Gastroesophageal sphincter (tissue), 4 donors: ENCODE data around the gene RHOV. TPM values are rescaled to one million over a fixed set of nuclear protein-coding genes. Genes with fewer than 3 reads are reported as not detected.

Experiments used
- ATAC-seq: fragments of 150-250 bp; one replicate; pipeline ENCODE4 v1.9.1; 2016; ENCODE audit warnings: mild to moderate bottlenecking, moderate library complexity
- H3K27ac ChIP-seq, 4 donors: fragments of 200-600 bp; sonication (generic) in 3 of 4; 1 replicate in 3 of 4; 2 replicates in 1 of 4; pipeline ENCODE4 v1.5.1; 2016 to 2019
- H3K27me3 ChIP-seq: fragments of 200-600 bp; sonication (generic); one replicate; pipeline ENCODE4 v1.5.1; 2019
- H3K36me3 ChIP-seq, 2 donors: fragments of 200-600 bp; sonication (generic); one replicate each; pipeline ENCODE4 v1.5.1; 2019; ENCODE audit warnings: control low read depth in 1 of 2
- H3K4me1 ChIP-seq, 3 donors: fragments of 200-600 bp; sonication (generic); 1 replicate in 2 of 3; 2 replicates in 1 of 3; pipeline ENCODE4 v1.5.1; 2016 to 2019; ENCODE audit warnings: control low read depth in 2 of 3
- H3K4me3 ChIP-seq, 2 donors: fragments of 200-600 bp; sonication (generic); one replicate each; pipeline ENCODE4 v1.5.1; 2019; ENCODE audit warnings: mild to moderate bottlenecking in 1 of 2, moderate library complexity in 1 of 2
- H3K9me3 ChIP-seq, 3 donors: fragments of 200-600 bp; sonication (generic); one replicate each; pipeline ENCODE4 v1.5.1; 2017 to 2019; ENCODE audit warnings: control low read depth in 2 of 3
- EP300 ChIP-seq: sonication (generic); formaldehyde crosslinking; IDR thresholded peaks from one replicate; pipeline ENCODE4 v1.6.1; 2017; ENCODE audit warnings: antibody characterized with exemption, mild to moderate bottlenecking
- POLR2A ChIP-seq, 2 donors: fragments of 450-650 bp; IDR thresholded peaks; one replicate each; pipeline ENCODE4 v1.6.1; 2017; ENCODE audit warnings: antibody characterized with exemption in 2 of 2, mild to moderate bottlenecking in 2 of 2, moderate library complexity in 1 of 2
- POLR2AphosphoS5 ChIP-seq: sonication (generic); formaldehyde crosslinking; IDR thresholded peaks from one replicate; pipeline ENCODE4 v1.6.1; 2017; ENCODE audit warnings: antibody characterized with exemption
- WGBS, 2 donors: methylation state at CpG; one replicate each; pipeline ENCODE4 v1.1.5; 2018; ENCODE audit warnings: low coverage in 1 of 2; 5-methylcytosine and 5-hydroxymethylcytosine counted together
- total RNA-seq, 4 donors: library from RNA; depleted of rRNA; stranded (reverse); fragments of >200 nt; gene quantifications; one replicate each; pipeline ENCODE4 v1.1.0, GENCODE V29; 2016
- TF ChIP-seq, protein P1 (sequence below), 4 experiments: fragments of 200-600 bp in 2 of 4; fragments of 450-650 bp in 2 of 4; sonication (generic) in 1 of 4; IDR thresholded peaks; one replicate each; pipeline ENCODE4 v1.5.1; 2017 to 2019; ENCODE audit warnings: antibody characterized with exemption in 4 of 4, mild to moderate bottlenecking in 2 of 4, moderate library complexity in 2 of 4

Gene RHOV
- total RNA-seq, 4 donors from 2014 or later, result 7.0 TPM; not detected in 3

DNA sequence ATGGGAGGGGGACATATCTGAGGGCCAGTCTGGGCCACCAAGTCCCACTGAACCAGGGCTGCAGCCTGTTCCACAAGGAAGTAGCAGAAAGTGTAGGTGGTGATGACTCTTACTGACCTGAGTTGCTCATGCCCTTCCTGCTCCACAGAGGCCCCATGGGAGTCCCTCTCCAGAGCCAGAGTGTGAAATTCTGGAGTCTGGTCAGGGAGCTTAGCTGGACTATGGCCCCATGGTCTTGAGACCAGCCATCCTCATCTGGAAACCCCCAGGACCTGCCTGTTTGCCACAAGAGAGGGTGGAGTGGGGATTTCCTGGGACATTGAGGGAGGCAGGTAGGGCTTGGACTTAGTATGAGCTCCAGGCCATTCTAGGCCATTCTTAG, 27.2 kb downstream of the RHOV start:
- Histone ChIP-seq H3K9me3 (no peaks in the 10 kb centered on the region), H3K27me3 (peaks cover 57% of the 10 kb centered on the region), H3K4me3 (no peak overlapping the region), H3K27ac (no peak overlapping the region), H3K36me3 (no peaks in the 10 kb centered on the region), H3K4me1 (peaks cover 4 to 20% (median 11%) of the 10 kb centered on the region in 3 donors)
- TF ChIP-seq POLR2AphosphoS5 (no peak), EP300 (no peak), POLR2A (IDR thresholded peaks at IDR 0.05) (no peak)
- TF ChIP-seq, protein P1, sequence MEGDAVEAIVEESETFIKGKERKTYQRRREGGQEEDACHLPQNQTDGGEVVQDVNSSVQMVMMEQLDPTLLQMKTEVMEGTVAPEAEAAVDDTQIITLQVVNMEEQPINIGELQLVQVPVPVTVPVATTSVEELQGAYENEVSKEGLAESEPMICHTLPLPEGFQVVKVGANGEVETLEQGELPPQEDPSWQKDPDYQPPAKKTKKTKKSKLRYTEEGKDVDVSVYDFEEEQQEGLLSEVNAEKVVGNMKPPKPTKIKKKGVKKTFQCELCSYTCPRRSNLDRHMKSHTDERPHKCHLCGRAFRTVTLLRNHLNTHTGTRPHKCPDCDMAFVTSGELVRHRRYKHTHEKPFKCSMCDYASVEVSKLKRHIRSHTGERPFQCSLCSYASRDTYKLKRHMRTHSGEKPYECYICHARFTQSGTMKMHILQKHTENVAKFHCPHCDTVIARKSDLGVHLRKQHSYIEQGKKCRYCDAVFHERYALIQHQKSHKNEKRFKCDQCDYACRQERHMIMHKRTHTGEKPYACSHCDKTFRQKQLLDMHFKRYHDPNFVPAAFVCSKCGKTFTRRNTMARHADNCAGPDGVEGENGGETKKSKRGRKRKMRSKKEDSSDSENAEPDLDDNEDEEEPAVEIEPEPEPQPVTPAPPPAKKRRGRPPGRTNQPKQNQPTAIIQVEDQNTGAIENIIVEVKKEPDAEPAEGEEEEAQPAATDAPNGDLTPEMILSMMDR (IDR thresholded peaks at IDR 0.05), result no peak
- no peak for ATAC-seq

DNA sequence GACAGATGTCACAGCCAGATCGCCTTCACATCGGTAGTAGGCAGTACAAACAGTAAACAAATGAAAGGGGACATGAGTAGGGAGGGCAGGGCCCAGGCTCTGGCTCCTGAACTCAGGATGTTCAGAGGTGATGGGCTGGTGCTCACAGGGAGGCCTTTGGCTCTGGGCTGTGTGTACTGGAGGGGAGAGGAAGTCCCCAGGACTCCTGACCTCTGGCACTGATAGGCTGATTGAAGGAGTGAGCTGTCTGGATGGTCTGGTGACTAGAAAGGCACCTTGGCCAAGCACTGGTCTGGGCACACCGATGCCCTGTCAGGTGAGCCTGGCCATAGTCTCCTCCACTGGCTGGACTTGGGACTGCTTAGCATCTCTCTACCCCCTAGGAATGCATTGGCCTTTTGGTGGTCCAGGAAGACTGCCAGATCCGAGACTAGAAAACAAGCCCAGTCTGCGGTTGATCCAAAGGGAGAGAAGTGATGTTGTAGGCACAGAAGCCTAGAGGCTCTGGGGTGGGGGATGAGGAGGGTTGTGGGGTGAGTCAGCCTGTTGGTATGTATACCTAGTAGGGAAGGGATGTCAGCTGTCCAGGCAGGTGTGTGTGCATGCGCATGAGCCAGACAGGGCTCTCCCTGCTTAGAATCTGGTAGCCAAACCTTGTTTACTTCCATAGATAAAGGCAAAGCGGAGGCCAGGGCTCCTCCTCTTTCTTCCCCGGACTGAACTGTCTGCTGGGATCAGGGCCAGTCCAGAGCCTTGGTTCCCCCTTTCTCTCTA, 28.3 kb downstream of the RHOV start:
- Histone ChIP-seq H3K4me3 (no peak overlapping the region), H3K4me1 (peaks cover 4 to 20% (median 11%) of the 10 kb centered on the region in 3 donors), H3K27ac (no peak overlapping the region), H3K36me3 (no peaks in the 10 kb centered on the region), H3K27me3 (peaks cover 58% of the 10 kb centered on the region), H3K9me3 (no peaks in the 10 kb centered on the region)
- ATAC-seq, result no peak
- 67 to 93% methylated on average over 3 of the region's 8 CpGs for WGBS, 2 donors
- no peak for TF ChIP-seq POLR2A (IDR thresholded peaks at IDR 0.05)
- TF ChIP-seq, protein P1 (IDR thresholded peaks at IDR 0.05), result no peak
- no peak for TF ChIP-seq POLR2AphosphoS5
- TF ChIP-seq EP300, result no peak

DNA sequence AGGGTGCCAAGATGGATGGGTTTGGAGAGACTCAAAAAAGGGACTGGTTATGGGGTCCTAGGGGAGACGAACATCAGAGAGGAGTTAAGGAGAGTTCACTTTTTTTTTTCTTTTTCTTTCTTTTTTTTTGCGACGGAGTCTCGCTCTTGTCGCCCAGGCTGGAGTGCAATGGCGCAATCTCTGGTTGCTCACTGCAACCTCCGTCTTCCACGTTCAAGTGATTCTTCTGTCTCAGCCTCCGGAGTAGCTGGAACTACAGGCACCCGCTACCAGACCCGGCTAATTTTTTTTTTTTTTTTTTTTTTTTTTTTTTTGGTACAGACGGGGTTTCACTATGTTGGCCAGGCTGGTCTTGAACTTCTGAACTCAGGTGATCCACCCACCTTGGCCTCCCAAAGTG, 29.0 kb downstream of the RHOV start:
- H3K27me3 ChIP-seq, result peaks cover 58% of the 10 kb centered on the region
- peak overlapping the region in 1 of 2 donors; percentile 53 for H3K4me3 ChIP-seq
- ATAC-seq, result no peak
- 44 to 49% methylated on average over 5 to 11 of the region's 12 CpGs for WGBS, 2 donors
- no peaks in the 10 kb centered on the region for H3K36me3 ChIP-seq
- no peaks in the 10 kb centered on the region for H3K9me3 ChIP-seq
- peaks cover 4 to 20% (median 11%) of the 10 kb centered on the region in 3 donors for H3K4me1 ChIP-seq
- TF ChIP-seq, protein P1 (IDR thresholded peaks at IDR 0.05), result no peak
- no peak for TF ChIP-seq POLR2AphosphoS5
- no peak for TF ChIP-seq EP300
- TF ChIP-seq POLR2A (IDR thresholded peaks at IDR 0.05), result no peak
- no peak overlapping the region for H3K27ac ChIP-seq

DNA sequence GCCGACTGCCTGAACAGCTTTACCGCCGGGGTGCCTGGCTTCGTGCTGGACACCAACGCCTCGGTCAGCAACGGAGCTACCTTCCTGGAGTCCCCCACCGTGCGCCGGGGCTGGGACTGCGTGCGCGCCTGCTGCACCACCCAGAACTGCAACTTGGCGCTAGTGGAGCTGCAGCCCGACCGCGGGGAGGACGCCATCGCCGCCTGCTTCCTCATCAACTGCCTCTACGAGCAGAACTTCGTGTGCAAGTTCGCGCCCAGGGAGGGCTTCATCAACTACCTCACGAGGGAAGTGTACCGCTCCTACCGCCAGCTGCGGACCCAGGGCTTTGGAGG, 29.4 kb downstream of the RHOV start:
- TF ChIP-seq POLR2AphosphoS5, result no peak
- no peak for TF ChIP-seq EP300
- TF ChIP-seq POLR2A (IDR thresholded peaks at IDR 0.05), result no peak
- TF ChIP-seq, protein P1 (IDR thresholded peaks at IDR 0.05), result no peak
- H3K27ac ChIP-seq, result no peak overlapping the region
- H3K36me3 ChIP-seq, result no peaks in the 10 kb centered on the region
- WGBS, 2 donors, result 0 to 7% methylated on average over 4 of the region's 28 CpGs
- peaks cover 58% of the 10 kb centered on the region for H3K27me3 ChIP-seq
- H3K9me3 ChIP-seq, result no peaks in the 10 kb centered on the region
- peak; percentile 33 for ATAC-seq
- peaks cover 4 to 20% (median 11%) of the 10 kb centered on the region in 3 donors for H3K4me1 ChIP-seq
- H3K4me3 ChIP-seq, result peak overlapping the region; percentile 13 to 53
